H1 (cell line): ENCODE data around the gene EBLN2.

Experiments used
- EZH2 ChIP-seq: fragments of 200-600 bp; sonication (generic); IDR thresholded peaks from 2 replicates; pipeline ENCODE4 v1.7.1; 2012; ENCODE audit warnings: low read depth, mild to moderate bottlenecking, moderate library complexity, low read length, inconsistent platforms; ENCODE audit not compliant: severe bottlenecking
- MAFK ChIP-seq: IDR thresholded peaks from 2 replicates; pipeline ENCODE4 v1.6.1; 2012; ENCODE audit warnings: low read depth, mild to moderate bottlenecking, improper control_type of control experiment, low read length

DNA sequence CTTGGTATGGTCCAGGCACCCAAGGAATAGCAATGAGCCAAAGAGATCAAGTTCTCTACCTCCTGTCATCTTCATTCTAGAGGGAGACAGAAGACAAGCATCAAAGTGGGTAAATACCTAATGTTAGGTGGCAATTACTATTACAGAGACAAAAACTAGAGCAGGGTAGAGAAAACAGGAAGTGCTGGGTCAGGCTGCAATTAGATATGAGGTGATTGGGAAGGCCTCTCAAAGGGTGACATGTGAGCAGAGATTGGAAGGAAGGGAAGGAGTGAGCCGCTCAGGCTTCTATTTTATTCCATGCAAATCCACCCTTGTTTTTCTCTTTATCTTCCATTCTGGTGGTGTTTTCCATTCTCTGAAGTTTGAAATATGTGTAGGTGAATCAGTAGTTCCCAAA, 37.4 kb downstream of the EBLN2 start:
- TF ChIP-seq EZH2, result no peak
- no peak for TF ChIP-seq MAFK
